Stimulated activated CD4-positive, alpha-beta T cell treated with anti-CD3 and anti-CD28 coated beads, Interleukin-12 subunit alpha, Interleukin-12 subunit beta, amount 100 ng/mL, for 24 hours (primary cell): Measurements from ENCODE around the gene ZNRF3.
A peak's percentile ranks its signal among the peaks of the same experiment; 100 is the strongest.
"Not testable (repeated sequence)": the region's sequence is repeated elsewhere in the genome, so short reads cannot be mapped to it uniquely, and the experiment has no call there.

Source experiments
- DNase-seq, 2 experiments: peaks; one replicate each; pipeline ENCODE4 v3.0.0-alpha.2; 2020; ENCODE audit warnings: low read depth in 2 of 2

Gene ZNRF3

GRCh38 chr22:28984482-28985158, 101.2 kb downstream of the ZNRF3 start:
- DNase-seq = no peak

GRCh38 chr22:28985581-28986290, 102.4 kb downstream of the ZNRF3 start:
- no peak for DNase-seq

- no peak for DNase-seq
Observed at GRCh38 chr22:28986366-28986765, 103.0 kb downstream of the ZNRF3 start.

- no peak for DNase-seq
Observed at GRCh38 chr22:28988457-28988856, 105.1 kb downstream of the ZNRF3 start.

DNA sequence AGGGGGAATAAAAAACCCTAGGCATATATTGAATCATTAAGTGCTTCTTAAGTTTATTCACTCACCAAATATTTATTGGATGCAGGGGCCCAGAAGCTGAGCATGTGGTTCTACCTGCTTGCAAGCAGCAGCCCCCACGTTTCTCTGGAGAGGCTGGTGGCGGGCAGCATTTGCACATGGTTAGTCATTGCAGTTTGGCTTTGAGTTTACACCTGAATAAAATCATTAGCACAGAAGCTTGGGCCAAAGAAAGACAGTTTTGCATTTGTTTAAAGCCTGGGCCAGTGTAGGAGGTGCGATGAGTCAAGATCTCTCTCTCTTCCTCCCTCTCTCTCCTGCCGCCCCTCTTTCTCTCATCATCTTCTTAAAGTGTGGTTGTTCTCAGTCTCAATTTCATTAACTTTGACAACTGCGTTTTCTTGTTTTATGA, 105.7 kb downstream of the ZNRF3 start:
- DNase-seq = peak in 1 of 2 experiments; percentile 12

DNA sequence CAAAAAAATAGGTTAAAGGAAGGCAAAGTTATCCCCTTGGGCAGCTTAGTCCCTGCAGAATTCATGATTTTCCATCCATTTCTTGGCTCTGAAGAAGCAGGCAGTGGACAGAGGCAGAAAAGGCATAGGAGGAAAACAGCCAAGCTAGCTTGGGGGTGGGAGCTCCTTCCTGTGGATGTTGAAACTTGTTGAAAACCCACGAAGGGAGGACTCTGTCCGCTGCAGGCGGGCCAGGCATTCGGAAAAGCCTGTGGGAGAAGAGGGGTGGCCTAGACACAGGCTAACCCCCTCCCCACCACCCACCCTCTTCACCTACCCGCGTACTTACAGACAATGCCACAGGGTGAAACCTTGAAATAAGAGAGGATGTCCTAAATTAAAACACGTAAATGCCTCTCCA, 106.1 kb downstream of the ZNRF3 start:
- no peak for DNase-seq

DNA sequence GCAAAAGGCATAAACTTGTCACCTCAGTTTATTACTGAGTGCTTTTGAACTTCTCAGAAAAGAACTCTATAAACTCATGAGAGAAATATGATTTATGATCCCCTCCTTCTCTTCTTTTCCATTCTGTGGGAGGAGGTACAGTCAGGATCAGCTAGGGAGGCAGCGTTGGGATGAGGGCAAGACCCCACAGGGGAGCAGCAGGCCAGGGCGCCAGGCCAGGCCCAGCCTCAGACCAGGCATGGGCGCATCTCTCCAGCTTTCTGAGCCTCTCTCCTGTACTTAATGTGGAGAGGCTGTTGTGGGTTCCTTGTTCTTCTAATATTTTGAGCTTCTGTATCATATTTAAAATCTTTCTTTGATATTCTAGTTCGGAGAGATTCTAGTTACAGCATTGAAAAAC, 106.5 kb downstream of the ZNRF3 start:
- no peak for DNase-seq

GRCh38 chr22:28992565-28993356, 109.4 kb downstream of the ZNRF3 start:
- no peak for DNase-seq

- DNase-seq = no peak
Observed at GRCh38 chr22:28994522-28994921, 111.2 kb downstream of the ZNRF3 start.

DNA sequence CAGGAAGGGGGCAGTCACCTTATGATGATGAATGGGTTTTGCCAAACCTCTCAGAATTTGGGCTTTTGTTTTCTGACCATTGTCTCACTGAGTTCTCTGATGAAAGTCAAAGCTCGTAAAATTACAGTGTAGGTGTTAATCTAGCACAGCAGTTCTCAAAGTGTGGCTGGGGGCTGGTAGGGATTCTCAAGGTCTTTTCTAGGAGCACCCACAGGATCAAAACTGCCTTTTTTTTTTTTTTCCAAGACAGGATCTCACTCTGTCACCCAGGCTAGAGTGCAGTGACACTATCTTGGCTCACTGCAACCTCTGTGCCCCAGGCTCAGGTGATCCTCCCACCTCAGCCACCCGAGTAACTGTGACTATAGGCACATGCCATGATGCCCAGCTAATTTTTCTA, 112.2 kb downstream of the ZNRF3 start:
- DNase-seq = no peak

DNA sequence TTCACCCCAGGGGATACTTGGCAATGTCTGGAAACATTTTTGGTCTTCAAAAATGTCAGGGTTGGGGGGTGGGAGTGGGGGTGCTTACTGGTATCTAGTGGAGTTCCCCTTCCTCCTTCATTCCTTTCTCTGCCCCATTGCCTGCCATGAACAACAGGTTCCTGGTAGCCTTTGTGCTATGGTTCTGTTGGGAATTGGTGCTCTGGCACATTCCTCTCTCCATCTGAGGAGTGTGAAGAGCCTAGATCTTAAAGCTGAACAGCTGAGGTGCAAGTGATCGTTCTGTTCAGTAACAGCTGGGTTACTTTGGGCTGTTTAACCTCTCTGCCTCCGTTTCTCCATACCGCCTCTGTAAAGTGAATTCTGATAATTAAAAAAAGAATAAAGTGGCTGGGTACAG, 114.0 kb downstream of the ZNRF3 start:
- no peak for DNase-seq

GRCh38 chr22:28998681-28999080, 115.3 kb downstream of the ZNRF3 start:
- DNase-seq = no peak

- DNase-seq = no peak
Observed at GRCh38 chr22:28999510-28999909, 116.1 kb downstream of the ZNRF3 start.

- DNase-seq = no peak
Observed at GRCh38 chr22:28999919-29000556, 116.7 kb downstream of the ZNRF3 start.

GRCh38 chr22:29000641-29001040, 117.3 kb downstream of the ZNRF3 start:
- DNase-seq = no peak

GRCh38 chr22:29002603-29003002, 119.2 kb downstream of the ZNRF3 start:
- no peak for DNase-seq

DNA sequence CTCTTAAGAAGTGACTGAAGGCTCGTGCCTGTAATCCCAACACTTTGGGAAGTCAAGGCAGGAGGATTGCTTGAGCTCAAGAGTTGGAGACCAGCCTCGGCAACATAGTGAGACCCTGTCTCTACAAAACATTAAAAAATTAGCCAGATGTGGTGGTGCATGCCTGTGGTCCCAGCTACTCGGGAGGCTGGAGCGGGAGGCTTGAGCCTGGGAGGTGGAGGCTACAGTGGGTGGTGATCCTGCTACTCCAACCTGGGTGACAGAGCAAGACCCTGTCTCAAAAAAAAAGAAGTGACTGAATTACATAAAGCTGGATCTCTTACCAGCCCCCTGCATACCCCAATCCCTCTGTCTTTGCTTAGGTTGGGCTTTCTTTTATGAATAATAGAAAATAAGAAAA, 120.2 kb downstream of the ZNRF3 start:
- no peak for DNase-seq

- DNase-seq = no peak
Observed at GRCh38 chr22:29003975-29004646, 120.7 kb downstream of the ZNRF3 start.

DNA sequence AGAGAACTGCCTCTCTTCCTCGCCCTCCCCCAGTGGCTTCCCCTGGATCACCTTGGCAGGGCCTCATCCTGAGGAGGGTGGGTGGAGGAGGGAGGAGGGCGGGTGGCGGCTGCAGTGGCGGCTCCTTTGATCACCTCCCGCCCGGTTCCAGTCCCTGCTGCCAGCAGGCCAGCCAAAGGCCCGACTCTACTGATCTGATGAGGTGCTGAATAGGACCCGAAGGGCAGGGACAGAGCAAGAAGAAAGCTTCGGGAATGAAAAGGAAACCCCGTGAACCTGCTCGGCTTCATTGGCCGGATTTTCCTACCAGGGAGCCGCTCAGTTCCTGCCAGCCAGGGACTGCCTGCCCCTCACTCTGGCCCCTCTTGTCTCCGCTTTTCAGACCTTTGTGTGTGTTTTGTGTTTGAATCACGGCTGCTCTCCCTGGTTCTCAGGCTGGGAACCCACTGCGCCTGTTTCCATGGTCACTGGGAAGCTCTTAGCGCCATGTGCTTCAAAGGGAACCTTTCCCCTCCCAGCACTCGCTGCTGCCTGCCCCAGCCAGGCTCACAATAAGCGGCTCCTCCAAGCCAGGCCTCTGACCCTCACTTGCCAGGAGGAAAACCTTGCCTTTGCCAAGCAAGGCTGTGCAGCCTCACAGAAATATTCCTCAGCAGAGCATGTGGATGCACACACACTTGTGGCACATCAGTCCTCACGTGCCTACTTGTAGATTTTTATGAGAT, 121.4 kb downstream of the ZNRF3 start:
- DNase-seq = no peak

DNA sequence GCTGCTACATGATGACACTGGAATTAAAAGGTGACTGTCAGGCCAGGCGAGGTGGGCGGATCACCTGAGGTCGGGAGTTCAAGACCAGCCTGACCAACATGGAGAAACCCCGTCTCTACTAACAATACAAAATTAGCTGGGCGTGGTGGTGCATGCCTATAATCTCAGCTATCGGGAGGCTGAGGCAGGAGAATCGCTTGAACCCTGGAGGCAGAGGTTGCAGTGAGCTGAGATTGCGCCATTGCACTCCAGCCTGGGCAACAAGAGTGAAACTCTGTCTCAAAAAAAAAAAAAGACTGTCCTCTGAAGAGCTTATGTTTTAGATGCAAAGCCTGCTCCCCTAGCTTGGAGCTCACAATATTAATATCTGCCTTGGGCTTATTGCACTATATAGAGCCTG, 122.4 kb downstream of the ZNRF3 start:
- DNase-seq = not testable (repeated sequence)

GRCh38 chr22:29006346-29006745, 123.0 kb downstream of the ZNRF3 start:
- no peak for DNase-seq
